Kasumi-1 (cell line): ENCODE results near the gene AP3S2.
"Not testable (repeated sequence)": the region's sequence is repeated elsewhere in the genome, so short reads cannot be mapped to it uniquely, and the experiment has no call there.

ENCODE experiments used
- DNase-seq, 2 experiments: peaks; one replicate each; lab custom pipeline; 2025; lab: John Stamatoyannopoulos, UW

Gene AP3S2

DNA sequence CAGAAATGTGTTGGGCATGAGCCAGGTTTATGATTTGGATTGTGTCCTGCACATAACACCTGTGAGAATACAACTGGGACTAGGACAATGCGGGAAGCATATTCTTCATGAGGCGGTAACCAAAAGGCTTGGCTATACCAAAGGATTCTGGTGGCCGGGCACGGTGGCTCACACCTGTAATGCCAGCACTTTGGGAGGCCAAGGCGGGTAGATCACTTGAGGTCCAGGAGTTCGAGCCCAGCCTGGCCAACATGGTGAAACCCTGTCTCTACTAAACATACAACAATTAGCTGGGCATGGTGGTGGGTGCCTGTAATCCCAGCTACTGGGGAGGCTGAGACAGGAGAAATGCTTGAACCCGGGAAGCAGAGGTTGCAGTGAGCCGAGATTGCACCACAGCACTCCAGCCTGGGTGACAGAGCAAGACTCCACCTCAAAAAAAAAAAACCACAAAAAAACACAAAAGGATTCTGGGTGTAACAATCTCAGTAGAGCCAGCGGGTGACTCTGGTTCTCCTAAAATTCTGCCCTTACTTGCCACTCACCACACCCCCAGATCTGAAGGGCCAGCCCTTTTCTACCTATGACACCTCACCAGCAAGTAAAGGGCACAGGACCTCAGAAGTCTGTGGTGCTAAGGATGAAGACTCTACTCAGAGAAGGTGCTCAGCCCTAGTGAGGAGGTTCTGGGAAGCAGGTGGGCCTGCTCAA, 59.2 kb downstream of the AP3S2 start:
- not testable (repeated sequence) for DNase-seq

DNA sequence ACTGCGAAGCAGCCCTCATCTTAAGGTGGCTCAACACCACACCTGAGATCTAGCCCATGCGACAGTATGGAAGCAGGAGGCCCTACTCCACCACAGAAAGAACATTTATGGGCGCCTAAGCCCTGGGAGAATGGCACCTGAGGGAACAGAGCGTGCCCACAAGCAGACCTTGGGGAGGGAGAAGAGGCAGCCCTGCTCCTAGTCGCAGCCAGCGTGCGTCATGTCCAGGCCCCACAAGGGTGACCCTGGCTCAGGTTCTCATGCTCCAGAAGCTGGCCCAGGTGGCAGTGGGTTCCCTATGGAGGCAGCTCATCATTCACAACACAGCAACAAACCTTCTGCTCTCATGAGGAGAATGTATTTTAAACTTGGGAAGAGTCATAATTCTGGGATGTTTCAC, 59.8 kb downstream of the AP3S2 start:
- DNase-seq, result no peak

DNA sequence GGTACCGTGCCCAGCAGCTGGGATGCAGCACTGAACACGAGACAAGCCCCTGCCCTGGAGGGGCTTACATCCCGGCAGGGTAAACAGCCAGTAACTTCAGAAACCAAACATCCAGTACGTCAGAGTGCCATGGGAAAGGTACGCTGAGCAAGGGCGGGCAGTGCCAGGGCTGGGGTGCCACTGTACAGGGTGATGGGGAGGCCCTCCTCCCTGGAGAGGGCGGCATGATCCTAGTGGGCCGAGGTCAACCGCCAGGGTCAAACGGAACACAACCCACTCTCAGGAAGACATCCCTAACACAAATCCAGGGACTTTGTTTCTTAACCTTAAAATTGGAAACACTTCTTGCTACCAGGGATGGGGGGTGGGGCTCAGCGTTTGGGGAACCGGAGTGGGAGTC, 63.2 kb downstream of the AP3S2 start:
- no peak for DNase-seq

DNA sequence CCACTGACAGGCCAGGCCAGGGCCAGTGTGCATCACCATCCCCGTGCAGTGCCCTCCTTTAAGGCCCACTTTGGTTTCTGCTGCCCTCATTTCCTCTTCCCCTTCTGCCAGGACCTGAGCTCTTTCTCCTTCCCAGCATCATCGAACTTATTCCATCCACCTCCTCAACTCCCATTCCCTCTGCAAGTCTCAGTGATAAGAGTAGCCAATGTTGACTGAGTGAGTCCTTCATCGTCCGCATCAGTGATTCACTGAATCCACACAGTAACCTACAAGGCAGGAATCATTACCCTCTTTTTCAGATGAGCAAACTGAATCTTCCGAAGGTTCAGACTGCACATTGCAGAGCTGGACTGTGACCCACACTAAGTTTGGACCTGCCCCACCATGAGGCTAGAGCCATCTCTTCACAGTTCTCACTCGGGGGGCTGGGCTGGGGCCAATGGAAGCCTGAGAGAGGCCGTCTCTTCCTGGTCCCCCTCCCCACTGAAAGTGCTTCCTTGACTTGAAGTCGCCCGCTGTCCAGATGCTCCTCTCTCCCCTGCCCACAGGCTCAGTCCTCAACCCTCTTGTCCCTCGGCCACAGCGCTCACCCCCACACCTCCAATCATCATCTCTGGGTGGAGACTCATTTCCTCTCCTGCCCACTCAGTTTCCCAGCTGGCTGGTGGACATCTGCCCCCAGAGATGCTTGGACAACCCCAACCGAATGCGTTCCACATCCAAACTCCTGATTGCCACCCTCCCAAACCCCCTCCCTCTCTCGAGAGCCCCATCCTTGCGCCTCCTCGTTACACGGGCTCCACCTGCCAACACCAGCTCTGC, 64.0 kb downstream of the AP3S2 start:
- no peak for DNase-seq

DNA sequence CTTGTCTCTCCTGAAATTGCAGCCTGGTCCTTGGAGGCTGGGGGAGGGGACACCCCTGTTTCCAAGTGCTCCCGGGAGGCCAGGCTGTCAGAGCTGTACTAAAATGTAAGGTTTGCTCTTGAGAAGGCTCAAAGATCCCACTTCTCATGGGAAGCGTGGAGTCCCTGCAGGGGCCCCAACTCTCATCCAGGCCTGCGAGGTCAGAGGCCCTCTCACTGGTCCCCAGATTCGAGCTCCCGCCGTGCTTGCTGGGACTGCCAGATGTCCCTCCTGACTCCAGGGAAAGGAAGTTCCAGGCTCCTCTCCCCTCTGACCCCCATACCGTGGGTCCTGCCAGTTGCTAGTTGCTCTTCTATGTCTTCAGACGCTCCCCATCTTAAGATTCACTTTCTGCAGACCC, 64.6 kb downstream of the AP3S2 start:
- DNase-seq, result no peak

DNA sequence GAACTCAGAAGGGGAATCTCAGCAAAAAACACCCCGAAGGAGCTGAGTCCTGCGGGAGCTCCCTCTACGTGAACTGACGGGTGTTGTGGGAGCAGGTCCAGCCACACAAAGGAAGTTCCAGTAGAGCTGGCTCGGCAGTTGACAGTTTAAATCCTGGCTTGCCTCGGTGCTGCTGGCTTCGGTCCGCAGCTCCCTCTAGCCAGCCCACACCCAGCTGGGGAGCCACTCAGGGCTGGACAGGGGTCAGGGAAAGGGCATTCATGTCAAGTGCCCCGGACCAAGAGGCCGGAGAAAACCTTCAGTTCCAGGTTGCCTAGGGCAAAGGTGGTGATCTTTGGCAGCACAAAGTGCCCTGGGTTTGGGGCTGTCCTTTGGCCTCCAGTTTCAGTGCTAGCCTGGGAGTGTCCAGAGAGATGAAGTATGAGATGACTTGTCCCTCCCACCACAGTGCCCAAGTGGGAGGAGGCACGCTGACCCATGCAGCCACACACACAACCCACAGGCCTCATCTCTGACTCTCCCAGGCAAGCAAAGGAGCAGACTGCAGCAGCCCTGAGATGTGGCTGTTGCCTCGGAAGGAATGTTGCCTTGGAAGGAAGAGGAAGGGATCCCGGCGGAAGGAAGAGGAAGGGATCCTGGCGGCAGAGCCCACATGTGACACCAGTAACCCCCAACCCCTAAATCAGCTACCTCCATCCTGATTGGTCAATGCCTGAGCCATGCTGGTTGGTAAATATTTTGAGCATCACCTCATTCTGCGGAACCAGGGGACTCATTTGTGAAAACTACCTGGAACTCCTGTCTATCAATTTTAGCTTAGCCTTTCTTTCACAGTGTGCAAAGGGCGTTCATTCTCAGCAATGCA, 65.3 kb downstream of the AP3S2 start:
- DNase-seq, result no peak

DNA sequence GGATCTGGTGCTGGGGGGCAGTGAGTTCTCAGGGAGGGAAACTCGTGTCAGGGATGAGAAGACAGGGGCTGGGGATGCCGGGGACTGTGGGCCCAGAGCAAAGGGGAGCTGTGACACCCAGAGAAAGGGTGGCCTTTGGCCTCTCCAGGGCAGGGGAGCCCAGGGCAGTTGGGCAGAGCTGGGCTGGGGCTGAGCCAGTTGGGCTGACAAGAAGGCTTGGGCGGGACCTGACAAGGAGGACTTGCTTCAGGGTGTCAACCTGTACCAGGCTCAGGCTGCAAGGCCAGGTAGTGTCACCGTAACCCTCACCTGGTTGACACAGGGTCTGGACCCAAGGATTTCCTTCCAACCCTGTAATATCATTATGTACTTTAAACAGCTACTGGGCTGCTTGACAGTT, 66.0 kb downstream of the AP3S2 start:
- DNase-seq, result no peak

DNA sequence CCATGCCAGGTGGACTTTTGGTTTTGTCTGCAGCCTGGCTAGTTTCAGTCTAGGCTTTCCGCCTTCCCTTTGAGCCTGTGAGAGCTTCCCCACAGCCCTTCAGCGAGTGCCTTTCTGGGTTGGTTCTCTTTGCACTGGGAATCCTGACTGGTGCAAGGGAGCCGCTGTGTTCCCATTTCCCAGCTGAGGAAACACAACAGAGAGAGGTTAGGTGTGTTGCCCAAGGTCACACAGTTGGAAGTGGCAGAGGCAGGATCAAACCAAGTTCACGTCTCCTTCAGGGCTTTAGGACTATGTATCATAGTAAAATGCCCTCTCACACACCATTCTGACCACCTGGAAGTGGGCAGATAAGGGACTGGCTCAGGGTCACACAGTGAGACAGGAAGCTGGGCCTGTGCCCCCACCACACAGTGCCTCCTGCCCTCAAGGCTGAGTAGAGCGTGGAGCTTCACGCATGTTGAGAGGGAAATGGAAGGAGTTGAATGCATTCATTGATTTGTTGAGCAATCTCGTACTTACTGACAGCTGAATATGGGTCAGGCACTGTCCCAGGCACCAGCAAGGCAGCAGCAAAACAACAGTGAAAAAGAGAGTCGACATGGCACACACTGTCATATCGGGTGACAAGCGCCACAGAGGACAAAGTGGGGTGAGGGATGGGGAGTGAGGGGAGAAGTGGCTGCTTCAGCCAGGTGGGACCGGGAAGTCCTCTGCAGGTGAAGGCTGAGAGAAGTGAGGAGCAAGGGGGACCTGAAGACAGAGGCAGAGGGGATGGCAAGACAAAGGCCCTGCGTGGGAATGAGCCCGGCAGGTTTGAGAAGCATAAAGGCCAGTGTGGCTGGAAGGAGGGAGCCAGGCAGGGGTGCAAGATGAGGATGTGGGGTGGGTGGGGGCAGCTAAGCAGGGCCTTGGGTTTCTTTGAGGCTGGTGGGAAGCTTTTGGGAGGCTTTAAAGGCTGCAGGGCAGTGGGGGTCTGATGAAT, 66.8 kb downstream of the AP3S2 start:
- no peak for DNase-seq

DNA sequence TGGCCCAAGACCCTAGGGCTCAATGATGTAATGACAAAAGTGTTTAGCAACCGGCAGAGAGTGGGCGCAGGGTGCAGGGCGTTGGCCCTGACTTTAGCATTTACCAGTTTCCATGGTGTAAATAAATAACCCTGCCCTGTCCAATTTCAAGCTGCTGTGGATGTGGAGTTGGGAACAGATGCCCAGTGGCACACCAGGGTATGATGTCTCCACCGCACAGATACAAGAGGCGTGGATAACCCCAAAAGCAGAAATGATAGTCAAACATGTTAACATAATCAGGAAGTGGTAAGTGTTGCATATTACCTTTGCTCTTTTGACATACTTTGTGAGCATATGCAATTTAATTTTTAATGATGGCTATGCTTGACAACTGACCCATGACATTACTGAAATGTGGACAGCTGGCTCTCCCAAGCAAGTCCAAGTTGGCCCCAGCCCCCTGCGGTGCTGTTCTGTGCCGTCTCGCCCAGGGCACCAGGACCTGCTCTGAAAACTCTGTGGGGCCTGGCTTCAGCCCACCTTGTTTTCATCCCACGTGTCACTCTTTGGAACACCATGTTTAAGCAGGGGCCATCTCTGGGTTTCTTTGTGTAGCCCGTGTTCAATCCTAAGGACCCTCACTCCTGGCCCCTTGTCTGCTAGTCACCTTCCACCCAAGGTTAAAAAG, 68.4 kb downstream of the AP3S2 start:
- peak in 1 of 2 experiments; percentile 5 for DNase-seq

DNA sequence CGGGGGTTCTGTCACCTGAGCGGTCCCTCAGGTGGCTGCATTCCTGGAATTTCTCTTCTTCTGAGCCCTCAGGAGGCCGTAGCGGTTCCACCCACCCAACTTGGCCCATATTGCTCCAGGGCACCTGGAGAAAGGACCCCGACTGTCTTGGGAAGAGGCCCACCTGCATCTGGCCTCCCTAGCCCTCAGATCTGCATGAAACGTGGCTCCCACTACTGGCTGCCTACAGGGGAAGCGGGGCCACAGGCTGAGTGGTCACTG, 69.3 kb downstream of the AP3S2 start:
- no peak for DNase-seq

DNA sequence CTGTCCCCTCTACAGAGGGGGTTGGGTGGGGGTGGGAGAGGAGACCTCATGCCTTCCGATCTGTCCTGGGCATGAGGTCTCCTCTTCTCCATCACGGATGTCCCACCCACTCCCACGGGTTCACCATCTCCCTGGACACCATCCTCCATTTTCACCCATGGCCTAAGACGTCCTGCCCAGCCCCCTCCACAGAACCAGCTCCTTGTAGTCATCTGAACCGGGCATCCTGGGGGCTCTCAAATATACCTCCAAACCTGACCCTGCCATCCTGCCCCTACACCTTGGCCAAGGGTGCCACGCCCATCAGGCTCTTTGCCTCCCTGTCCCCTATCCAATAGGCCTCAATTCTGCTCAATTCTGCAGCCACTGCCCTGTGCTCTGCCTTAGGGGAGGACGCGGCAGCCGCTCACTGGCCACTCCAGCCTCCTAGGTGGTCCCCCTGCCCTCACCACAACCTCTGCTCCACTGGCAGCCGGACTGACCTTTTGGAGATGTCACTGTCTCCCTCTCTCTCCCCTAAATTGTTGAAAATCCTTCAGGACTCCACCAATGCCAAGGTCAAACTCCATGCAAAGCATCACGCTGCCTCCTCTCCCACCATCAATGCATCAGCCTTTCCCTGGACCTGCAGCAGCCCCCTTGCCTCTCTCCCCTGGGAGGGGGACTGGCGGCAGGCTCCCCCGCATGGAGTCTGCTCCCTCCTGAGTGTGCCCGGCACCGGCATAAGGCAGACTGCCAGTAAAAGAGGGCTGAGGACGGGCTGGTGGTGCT, 69.8 kb downstream of the AP3S2 start:
- DNase-seq, result no peak

DNA sequence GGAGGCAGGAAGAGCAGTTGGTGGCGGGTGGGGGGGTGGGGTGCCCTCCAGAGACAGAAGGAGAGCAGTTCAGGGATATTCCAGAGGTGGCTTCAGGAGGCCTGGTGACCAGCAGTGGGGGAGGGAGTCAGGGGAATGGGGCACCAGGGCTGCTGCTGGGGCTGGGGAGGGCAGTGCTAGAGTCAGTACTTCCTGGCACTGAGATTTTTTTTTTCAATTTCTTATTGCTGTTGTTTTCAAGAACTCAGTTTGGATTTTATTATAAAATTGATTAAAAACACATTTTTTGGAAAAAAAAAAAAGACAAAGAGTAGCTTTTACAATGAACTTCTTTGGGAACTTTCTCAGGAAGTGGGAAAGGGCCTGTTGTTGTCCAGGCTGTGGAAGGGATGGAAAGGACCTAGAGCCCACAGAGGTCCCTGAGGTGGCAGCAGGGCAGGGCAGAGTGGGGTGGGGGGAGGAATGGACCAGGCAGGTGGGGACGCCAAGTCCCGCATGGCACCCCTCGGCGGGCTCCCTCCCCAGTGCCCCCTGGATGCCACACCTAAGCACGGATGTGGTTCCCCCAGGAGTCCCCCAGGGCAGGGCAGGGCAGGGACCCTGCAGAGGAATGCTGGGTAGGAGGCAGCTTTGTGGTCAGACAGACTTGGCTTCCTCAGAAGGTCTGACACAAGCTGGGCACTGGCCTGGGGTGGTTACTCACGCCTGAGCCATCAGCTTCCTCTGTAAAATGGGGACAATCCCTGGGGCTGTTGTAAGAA, 70.7 kb downstream of the AP3S2 start:
- no peak for DNase-seq

DNA sequence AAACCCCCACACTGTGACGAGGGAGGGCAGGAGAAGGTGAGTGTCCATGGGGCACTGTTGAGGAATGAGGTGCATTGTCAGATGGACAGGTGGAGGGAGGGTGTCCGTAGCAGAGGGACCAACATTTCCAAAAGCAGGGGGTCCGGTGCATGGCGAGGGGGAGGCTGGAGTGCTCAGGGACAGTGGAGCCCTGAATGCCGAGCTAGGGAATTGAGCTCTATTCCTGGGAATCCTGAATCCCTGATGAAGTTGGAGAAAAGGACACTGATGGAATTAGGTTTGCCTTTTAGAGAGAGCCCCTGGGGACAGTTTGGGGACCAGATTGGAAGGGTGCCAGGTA, 71.2 kb downstream of the AP3S2 start:
- DNase-seq, result no peak

DNA sequence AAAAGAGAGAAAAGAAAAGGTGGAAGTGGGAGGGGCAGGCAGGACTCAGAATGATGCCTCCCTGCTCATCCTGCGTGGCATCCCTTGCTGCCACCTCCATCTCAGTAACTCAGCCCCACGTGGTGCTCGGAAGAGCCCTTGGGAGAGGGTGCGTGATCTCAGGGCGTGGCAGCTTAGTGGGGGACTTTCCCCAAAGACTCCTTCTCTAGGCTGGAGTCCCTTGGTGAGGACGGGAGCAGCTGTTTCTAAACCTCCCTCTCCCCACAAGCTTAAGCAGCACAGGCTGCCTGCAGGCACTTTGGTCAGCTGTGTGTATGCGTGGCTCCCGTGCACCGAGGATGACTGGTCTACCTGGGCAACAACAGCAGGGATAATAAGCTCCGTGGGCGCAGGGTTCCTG, 71.8 kb downstream of the AP3S2 start:
- no peak for DNase-seq

DNA sequence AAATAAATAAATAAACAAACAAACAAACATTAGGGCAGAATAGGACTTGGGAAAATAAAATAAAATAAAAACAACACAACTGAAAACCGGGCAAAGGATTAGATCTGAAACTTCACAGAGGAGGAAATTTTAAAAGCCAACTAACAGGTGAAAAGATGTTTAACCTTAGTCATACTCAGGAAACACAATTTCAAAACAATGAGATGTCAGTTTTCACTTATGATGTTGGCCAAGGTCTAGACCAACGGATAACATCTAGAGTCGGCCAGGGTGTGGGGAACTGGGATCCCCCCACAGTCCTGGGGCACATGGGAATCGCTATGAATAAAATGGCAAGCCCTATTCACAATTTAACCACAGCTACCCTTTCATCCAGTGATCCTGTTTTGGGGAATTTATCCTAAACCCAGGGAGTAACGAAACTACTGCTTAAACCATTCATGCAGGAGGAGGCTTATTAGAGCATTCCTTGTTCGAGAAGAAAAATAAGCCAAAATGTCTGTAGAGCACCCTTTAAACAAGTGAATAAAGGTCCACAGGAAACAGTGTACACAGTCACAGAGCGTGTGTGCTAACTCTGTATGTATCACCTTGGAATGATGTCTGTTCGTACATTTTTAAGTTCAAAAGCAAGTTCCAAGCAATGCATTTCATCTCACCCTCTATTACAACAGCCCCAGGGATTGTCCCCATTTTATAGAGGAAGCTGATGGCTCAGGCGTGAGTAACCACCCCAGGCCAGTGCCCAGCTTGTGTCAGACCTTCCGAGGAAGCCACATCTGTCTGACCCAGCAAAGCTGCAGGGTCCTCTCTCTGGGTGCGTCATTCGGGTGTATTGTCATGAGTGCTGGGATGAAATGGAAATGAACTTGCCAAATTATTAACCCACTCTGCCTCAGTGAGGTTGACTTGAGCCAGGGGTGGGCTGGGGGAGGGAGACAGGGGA, 72.9 kb downstream of the AP3S2 start:
- DNase-seq, result no peak

DNA sequence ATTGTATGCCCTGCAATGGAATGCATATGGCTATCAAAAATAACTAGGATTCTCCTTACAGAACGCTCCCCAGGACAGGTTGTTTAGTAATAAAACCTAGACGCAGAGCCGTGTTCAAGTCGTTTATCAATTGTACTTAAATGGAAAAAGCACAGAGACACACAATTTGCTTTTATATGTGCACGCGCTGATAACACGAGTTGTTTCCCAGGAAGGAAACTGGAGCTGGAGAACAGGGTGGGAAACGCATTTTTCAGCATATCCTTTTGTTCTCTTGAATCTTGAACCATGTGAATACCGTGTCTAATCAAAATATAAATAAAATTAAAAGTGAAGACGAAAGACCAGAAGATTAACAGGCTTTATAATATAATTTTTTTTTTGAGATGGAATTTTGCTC, 75.5 kb downstream of the AP3S2 start:
- DNase-seq, result no peak

DNA sequence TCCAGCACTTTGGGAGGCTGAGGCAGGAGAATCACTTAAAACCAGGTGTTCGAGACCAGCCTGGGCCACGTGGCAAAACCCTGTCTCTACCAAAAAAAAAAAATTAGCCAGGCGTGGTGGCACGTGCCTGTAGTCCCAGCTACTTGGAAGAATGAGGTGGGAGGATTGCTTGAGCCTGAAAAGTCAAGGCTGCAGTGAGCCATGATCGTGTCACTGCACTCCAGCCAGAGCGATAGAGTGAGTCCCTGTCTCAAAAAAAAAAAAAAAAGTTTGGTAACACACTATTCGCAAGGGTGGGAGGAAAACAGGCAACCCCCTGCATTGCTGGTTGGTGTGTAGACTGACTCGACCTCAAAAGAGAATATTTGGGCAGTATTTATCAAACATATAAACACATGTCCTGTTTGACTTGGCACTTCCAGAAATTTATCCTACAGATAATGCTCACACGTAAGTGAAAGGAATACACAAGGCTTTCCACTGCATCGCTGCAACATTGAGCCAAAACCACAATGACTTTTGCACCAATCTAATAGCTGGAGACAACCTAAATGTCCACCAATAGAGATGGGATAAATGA, 76.0 kb downstream of the AP3S2 start:
- DNase-seq, result no peak

DNA sequence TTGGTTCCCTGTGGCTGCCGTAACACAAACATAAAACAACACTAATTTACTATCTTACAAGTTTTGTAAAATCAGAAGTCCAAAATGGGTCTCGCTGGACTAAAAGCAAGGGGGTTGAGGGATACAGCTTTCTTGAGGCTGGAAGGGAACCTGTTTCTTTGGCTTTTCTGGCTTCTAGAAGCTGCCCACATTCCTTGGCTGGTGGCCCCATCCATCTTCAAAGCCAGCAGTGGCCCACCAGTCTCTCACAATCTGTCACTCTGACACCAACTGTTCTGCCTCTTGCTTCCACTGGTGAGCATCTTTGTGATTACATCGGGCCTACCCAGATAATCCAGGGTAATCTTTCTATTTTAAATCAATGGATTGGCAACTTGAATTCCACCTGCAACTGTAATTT, 78.0 kb downstream of the AP3S2 start:
- DNase-seq, result no peak
